Astrocyte of the hippocampus (primary cell): ENCODE data around the gene ACACA.
A peak's percentile ranks its signal among the peaks of the same experiment; 100 is the strongest.

Experiments
- DNase-seq: peaks from one replicate; pipeline ENCODE4 v3.0.0; 2011; ENCODE audit warnings: low read depth, low spot score

The ACACA gene

GRCh38 chr17:37292429-37293139, 114.1 kb downstream of the ACACA start:
- DNase-seq = no peak

DNA sequence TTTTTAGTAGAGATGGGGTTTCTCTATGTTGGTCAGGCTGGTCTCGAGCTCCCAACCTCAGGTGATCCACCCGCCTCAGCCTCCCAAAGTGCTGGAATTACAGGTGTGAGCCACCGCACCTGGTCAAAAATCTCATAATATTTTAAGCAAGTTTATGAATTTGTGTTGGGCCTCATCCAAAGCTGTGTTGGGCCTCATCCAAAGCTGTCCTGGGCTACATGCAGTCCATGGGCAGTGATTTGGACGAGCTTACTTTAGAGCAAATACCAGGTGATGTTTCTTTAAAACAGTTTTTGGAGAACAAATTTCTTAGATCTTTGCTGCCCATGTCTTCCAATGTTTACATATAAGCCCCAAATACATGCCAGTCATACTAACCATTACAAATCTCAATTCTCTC, 115.3 kb downstream of the ACACA start:
- DNase-seq = no peak

- no peak for DNase-seq
Observed at GRCh38 chr17:37286430-37286829, 120.2 kb downstream of the ACACA start.

GRCh38 chr17:37284191-37284590, 122.4 kb downstream of the ACACA start:
- DNase-seq = no peak

DNA sequence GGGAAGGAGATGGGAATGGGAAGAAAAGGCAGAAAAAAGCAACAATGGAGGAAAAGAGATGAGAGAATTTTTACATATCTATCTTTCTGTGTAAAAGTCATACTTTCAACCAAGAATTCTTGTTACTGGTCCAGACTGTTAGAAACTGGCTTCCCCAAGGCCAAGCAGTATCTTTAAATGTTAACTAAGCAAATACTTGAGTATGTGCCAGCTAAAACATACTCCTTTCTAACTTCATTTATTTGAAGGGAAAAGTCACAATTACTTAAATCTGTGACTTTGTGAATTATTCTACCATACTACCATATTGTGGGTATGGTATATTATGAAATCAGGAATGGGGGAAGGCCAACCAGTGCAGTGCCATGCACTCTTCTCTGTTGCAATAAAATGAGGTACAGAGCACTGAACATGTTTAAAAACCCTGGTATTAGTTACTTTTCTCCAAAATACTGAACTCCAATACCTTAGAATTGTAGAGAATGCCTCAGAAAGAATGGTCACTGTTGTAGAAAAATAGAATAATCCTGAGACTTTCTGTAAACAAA, 123.1 kb downstream of the ACACA start:
- DNase-seq = peak; percentile 43

GRCh38 chr17:37280841-37281240, 125.8 kb downstream of the ACACA start:
- DNase-seq = peak; percentile 43

- DNase-seq = no peak
Observed at GRCh38 chr17:37278247-37278894, 128.3 kb downstream of the ACACA start.

DNA sequence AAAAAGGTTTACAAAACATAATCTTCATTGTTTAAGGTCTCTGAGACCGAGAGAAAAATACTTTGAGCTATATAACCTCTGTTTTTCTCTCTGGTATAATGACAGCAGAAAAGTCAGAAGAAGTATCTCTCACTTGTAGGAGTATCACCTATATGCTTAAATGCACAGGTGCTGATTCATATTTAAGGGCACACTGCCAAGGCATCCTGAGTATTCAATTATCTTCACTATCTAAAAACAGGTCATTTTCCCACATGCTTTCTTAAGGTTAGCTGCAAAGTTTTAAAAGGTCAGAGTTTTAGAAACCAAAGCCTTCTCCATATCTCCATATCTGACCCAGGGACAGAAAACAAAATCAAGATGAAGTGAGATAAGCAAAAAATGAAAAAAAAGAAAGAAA, 130.2 kb downstream of the ACACA start:
- DNase-seq = no peak

DNA sequence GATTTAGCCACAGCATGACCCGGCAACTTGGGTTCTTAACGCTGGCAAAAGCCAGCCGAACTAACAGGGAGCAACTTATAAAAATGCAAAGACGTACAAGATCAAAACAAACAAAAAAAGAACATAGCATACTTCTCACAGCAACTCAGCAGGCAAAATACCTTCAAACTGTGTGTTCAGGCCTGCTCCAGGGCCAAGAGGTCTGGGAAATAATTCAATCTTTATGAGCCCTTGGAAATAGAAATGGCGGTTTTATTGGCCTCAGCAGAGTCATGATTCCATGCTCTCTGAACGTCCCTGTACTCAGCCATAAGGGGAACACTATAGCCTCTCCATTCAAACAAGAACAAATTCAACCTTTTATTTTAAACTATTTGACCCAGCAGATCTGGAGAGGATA, 132.2 kb downstream of the ACACA start:
- no peak for DNase-seq

- peak; percentile 23 for DNase-seq
Observed at GRCh38 chr17:37273409-37274051, 133.1 kb downstream of the ACACA start.

DNA sequence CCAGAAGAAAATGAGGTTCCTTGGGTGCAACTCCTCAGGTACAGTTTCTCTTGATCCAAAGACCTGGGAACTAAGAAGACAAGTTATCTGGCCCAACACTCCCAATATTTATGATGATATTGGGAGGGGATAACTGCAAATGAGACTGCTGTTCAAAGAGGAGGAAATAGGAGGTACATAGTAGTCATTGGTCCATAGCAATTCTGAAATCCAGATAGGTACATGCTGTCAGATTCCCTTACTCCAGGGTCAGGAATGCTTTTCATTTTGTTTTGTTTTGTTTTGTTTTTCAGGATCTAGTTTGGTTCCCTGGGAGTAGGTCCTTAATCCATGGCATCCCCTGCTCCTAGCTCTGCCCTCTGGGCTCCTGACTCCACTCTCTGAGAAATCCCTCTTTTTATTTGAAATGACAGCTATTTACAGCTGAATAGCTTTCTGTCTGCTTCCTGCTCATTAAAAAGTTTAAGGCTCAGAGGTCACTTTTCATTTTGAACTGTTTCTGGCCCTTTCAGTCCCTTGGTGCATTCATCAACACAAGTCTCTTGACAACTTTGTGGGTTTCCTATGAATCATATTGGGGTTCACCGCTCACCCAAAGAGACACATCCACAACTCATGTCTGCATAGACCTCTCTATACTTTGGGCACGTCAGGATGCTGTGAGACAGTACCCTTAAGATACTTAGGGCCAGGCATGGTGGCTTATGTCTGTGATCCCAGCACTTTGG, 141.0 kb downstream of the ACACA start:
- no peak for DNase-seq

- peak; percentile 74 for DNase-seq
Observed at GRCh38 chr17:37261286-37261685, 145.3 kb downstream of the ACACA start.

- peak; percentile 59 for DNase-seq
Observed at GRCh38 chr17:37259030-37259735, 147.5 kb downstream of the ACACA start.

DNA sequence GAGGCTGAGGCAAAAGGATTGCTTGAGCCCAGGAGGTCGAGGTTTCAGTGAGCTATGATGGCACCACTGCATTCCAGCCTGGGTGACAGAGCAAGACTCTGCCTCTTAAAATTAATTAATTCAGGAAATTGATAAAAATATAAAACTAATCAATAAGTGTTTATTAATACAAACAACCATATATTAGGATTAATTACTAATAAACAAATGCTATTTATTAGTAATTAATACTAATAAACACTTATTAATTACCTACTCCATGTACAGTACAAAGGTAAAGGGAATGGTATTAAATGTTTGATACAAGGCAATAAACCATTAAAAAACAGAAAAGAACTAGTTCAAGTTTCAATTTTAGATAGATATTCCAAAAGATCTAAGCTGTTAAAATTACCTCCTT, 150.0 kb downstream of the ACACA start:
- DNase-seq = no peak

DNA sequence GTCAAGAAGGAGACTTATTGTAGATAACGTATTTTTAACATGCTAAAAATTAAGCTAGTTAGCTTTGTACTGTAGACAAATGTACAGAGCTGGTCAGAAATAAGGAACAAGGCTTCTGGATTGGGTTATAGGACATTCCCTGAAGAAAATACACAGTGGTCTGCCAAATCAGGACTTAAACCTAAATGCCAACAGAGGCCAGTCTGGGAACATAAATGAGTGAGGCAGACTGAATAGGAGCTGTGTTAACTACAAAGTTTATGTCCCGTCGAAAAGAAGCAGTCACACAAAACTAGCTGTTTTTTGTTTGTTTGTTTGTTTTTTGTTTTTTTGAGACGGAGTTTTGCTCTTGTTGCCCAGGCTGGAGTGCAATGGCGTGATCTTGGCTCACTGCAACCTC, 151.2 kb downstream of the ACACA start:
- DNase-seq = peak; percentile 6

- DNase-seq = no peak
Observed at GRCh38 chr17:37247825-37248224, 158.8 kb downstream of the ACACA start.

DNA sequence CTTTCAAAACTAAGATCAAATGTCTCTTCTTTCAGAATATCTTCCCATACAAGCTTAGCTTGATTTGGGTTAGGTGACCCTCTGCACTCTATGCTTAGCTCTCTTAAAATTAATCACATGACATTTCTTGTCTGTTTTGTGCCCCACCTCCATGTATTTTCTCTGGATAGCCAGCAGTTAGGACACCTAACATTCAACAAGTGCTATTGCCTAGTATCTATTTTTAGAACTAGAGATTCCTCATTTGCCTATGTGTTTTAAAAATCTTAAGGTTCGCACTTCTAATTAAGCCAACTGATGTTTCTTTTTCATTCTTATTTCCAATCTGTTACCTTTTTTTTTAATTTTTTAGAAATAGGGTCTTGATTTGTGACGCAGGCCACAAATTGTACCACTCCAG, 160.6 kb downstream of the ACACA start:
- DNase-seq = no peak

GRCh38 chr17:37240381-37240780, 166.3 kb downstream of the ACACA start:
- no peak for DNase-seq

DNA sequence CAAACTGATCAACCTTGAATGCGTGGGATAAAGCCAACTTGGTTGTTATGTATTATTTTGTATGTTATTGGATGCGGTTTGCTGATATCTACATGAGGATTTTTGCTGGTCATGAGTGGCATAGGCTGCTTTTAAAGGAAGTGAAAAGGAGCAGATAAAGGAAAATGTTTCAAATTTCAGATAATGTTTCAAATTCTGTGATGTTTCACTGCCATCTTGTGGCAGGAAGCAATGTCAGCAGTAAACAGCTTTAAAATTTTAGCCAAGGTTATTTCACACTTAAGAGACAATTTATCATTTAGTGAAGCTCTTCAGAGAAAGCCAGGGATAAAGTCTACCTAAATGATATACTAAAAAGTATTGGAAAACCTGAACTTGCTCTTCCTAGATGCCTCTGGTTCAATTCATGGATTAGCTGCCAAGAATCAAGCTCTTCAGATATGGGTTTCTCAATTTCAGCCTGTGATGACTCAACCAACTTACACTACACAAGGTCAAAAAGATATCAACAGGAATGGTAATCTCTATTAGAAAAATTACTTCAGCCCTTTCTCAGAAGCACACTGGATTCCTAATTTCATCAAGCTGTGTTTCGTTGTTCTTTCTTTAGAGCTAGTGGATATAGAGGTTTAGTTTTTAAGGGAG, 166.8 kb downstream of the ACACA start:
- DNase-seq = peak; percentile 53

- peak; percentile 59 for DNase-seq
Observed at GRCh38 chr17:37234106-37234505, 172.5 kb downstream of the ACACA start.

GRCh38 chr17:37233036-37233435, 173.6 kb downstream of the ACACA start:
- DNase-seq = no peak
